HG03442 (cell line): Measurements from ENCODE around the gene ISG15.
"Not testable (repeated sequence)": the region's sequence is repeated elsewhere in the genome, so short reads cannot be mapped to it uniquely, and the experiment has no call there.

Experiments
- ATAC-seq: cut with Tn5 transposase; IDR thresholded peaks from one replicate; pipeline ENCODE4 v1.9.1; 2021; ENCODE audit warnings: mild to moderate bottlenecking, moderate library complexity; ENCODE audit not compliant: unreplicated experiment

Gene ISG15

DNA sequence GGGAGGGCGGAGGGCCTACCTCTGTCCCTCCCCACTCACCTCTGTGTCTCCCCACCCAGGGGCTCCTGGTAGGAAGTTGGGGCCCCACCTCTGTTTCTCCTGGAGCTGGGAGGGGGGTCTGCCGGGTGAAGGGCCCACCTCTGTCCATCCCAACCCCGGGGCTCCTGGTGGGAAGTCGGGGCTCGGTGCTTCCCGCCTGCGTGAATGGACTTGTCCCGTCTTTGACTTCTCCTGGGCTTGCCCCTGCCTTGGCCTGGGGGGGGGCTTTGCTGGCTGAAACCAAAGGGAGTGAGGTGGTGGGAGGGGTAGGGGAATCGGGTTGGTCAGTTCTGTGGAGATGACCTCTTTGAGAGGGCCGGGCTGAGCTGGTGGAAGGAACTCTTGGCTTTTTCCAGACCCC, 12.4 kb downstream of the ISG15 start:
- ATAC-seq, result no peak

DNA sequence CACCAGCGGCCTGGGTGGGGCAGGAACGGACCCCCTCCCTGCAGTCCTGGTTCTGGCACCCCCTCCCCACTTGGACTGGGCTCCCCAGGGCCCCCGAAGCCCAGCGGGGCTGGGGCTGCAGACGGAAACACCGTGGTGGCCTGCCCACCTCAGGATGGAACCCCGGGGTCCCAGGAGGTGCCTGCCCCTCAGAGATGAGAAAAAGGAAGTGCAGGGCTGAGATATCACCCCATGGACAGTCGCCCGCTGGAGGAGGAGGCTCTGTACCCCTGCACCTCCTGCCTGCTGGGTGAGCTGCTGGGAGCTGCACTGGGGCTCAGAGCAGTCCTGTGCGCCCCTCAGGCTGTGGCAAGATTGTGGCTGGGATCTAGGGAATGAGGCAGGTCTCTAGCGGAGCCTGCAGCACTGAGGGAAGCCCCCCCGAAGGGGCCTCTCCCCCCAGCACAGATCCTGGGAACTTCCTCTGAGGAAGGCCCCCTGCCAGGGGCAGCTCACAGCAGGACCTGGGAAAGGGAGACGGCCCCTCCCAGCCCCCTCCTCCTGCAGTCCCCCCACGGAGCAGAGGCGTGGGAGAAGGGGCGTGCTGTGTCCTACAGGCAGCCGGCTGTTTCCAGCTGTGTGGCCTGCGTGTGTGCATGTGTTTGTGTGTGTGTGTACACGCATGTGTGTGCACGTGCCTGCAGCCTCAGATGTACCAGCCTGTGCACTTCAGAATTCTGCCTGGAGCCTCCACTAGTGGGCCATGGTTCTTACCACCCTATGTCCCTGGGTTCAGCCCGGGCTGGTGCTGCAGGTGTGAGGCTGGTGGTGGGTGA, 13.5 kb downstream of the ISG15 start:
- no peak for ATAC-seq

DNA sequence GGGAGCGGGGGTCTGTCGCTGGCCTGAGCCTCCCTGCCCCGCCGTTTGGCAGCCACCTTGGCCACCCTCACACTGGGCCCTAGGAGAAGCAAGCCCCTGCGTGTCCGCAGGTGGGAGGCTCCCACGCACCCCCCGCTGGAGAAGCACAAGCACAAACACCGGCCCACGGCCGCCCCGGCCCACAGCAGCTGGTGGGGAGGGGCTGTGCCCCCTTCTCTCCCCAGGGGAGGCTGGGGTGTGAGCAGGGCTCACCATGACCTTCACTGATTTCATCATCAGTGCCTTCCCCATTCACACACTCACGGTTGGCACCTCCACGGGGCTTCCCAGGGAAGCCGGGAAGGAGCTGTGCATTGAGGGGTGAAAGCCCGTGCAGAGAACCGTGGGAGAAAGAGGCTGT, 14.5 kb downstream of the ISG15 start:
- ATAC-seq, result no peak

DNA sequence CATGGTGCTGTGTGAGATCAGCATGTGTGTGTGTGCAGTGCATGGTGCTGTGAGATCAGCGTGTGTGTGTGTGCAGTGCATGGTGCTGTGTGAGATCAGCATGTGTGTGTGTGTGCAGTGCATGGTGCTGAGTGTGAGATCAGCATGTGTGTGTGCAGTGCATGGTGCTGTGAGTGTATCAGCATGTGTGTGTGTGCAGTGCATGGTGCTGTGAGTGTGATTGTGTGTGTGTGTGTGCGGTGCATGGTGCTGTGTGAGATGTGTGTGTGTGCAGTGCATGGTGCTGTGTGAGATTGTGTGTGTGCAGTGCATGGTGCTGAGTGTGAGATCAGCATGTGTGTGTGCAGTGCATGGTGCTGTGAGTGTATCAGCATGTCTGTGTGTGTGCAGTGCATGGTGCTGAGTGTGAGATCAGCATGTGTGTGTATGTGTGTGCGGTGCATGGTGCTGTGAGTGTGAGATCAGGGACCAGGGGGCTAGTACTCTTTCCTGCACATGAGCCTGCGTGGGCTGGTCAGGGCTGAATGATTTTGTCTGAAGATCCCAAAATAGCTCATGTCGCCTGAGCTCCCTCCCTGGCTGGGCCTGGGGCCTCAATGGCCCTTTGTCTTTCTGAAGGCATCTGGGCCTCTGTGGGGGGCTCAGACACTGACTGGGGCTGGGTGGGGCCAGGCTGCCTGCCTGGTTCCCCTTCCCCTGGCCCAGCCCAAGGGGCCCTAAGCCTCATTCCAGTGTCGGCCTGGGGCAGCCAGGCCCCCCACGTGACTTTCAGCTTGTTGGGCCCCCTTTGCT, 17.8 kb downstream of the ISG15 start:
- not testable (repeated sequence) for ATAC-seq

DNA sequence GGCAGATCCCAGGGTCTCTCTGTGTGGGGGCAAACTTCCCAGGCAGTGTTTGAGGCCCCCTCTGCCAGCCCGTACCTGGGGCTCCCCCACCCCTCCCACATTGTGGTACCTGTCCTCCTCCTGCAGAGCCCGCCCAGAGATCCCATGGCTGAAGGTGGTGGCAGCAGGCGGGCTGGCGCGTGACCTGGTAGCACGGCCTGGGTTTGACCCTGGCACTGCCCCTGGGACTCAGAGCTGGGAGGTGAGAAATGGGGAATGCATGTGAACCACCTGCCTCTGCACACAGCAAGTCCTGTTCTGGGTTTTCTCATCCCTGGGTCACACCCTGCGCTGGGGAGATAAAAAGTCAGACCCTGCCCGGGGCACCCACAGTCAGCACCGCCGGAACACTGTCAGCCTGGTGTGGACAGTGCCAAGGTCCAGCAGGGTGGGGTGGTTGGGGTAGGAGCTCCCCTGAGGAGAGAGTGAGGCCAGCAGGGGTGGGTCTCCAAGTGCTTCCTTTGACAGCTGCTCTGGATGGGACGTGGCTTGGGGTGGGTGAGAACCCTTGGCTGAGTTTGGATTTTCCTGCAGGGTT, 18.4 kb downstream of the ISG15 start:
- no peak for ATAC-seq

DNA sequence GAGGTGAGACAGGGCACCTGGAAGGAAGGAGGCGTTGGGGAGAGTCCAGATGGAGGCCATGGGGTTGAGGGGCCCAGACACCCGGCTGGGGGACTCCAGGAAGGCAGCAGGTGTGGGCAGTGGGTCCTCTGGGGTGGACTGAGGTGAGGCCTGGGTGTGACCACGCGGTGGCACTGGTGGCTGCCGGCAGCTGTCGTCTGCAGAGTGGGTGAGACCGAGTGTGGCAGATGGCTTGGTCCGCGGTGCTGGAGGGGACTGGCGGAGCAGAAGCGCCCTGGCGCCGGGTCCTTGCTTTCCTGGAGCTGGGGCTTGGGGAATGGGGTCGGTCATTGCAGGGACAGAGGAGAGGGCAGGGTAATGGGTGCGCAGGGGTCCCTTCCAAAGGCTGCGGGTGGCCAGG, 19.1 kb downstream of the ISG15 start:
- ATAC-seq, result no peak

DNA sequence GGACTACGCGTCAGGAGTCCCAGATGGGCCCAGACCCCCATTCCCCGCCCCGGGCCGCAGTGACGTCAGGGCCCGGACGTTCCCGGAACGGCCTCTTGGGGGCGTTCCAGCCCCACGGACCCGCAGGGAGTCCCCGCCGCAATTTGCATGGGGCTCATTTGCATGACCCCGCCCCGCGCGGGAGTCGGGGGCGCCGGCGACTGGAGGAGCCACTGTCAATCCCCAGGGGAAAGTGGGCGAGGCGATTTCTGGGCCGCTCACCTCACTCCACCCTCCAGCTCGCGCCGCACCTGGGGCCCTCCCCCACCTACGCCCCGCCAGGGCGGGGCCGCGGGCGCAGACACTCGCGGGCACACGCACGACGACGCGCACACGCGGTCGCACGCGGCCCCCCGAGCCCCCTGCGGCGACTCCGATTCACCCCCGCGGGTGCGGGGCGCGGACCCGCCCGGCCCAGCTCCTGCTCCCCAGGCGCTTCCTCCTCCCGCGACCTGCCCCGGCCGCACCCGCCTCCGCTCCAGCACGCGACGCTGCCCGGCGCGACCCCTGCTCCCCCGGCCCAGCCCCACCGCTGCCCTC, 19.8 kb downstream of the ISG15 start:
- peak; percentile 80 for ATAC-seq

DNA sequence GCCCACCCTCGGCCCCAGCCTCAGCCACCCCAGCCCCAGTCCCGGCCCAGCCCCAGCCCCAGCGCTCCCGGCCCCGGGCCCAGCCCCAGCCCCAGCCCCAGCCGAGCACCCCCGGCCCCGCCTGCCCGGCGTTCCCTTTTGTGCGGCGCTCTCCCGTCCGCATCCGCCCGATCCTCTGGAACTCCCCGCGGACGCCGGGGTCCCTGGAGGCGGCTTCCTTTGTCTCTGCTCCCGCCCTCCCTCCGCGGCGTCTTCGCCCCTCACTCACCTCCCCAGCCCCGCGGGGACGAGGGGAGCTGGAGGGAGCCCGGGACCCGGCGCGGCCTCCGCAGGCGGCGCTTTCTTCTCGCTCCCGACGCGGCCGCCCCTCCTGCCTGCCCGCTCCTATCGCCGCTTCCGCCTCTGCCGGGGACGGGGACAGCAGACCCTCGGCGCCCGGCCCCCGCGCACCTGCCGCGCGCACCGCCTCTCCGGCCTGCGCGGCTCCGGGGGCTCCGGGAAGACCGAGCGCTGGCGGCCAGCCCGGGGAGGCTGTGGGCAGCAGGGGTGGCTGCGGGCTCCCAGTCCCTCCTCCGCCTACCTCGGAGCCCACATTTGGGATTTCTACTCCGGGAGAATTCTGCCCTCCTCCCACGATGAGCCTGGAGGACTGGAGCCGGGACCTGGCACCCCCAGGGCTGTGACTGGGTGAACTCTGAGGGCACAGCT, 20.6 kb downstream of the ISG15 start:
- ATAC-seq, result no peak

DNA sequence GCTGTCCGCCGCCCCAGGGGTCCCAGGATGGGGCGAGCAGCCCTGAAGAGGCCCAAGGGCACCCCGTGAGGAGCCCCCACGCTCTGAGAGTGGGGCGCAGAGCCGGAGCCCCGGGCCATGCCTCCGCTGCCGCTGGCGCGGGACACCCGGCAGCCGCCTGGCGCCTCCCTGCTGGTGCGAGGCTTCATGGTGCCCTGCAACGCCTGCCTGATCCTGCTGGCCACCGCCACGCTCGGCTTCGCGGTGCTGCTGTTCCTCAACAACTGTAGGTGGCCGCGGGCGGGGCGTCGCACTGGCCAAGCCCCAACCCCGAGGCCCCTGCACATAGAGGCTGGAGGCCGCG, 21.1 kb downstream of the ISG15 start:
- ATAC-seq, result no peak

DNA sequence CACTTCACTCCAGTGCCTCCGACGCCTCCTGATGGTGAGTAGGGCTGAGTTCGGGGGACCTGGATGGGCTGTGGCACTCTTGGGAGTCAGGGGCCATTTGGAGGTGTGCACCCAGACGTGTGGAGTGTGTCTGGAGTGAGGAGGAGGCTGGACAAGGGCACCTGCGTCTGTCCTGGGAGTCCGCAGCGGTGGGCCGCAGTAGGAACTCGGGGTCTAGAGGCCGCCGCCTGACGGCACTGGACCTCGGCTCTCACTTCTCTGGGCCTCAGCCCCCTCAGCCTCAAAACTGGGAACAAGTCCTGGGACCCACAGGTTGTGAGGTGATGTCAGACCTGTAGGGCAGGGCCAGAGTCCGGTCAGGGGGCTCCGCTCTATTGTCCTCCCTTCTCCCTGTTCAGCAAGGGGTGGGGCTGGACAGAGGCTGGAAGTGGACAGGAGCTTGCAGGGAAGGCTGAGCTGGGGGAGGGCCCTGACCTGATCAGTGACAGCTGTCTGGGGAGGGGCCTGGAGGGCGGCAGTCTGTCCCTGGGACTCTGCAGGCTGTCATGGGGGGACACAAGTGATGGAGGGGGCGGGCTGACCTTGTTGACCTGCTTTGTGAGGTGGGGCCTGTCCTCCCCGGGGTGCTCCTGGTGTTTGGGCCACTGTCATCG, 22.1 kb downstream of the ISG15 start:
- no peak for ATAC-seq

DNA sequence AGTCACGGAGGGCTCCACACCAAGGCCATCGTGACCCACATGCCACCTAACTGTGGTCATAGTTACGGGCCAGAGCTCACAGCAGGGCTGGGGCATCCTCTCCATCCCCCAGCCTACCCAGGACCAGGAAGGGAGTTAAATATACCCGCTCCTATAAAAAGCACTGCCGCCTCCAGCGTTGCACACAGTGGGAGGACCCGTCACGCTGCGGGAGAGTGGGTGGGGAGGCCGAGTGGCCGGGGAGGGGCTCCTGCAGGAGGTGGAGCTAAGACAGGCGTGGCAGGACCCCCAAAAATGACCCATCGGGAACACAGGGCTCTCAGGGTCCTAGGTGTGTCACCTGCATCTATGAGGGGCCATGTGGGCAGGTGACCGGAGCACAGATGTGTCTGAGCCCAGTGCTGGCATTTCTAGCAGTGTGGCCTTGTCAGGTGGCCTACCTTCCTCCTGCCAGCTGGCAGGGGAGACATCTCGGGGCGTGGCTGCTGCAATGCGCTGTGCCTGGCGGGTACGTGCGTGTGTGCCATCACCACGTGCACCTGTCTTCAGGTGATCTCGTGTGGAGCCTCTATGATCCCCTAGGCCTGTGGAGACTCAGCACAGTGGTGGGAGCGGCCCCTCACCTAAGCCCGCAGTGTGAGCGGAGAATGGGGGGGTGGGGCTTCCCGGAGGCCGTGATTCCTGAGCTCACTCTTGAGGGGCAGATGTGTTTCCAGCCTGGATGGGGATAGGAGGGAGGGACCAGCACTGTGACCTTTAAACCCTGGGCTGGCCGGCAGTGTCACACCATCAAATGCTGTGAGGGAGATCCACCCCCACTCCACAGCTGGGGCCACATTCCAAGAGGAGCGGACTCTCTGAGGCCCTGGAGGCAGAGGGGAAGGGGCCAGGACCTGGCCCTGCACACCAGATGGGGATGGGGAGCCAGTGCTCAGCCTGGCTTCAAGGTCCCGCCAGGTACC, 24.4 kb downstream of the ISG15 start:
- ATAC-seq, result no peak

DNA sequence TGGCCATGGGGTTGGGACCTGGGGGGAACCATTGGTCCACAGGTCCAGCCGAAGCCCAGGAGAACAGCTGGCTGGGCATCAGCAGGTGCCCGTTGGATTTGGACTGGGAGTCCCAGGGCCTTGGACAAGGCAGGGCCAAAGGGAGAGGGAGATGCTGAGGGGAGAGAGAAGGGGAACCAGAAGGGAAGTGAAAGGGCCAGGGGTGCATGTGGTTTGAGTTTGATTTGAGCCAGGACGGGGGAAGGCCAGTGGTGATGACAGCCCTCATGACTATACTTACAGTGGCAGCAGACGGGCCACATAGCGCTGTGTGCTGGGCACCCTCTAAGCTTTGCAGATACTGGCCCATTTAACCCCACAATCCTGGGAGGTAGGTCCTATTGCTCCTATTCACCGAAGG, 25.4 kb downstream of the ISG15 start:
- ATAC-seq, result peak; percentile 37

DNA sequence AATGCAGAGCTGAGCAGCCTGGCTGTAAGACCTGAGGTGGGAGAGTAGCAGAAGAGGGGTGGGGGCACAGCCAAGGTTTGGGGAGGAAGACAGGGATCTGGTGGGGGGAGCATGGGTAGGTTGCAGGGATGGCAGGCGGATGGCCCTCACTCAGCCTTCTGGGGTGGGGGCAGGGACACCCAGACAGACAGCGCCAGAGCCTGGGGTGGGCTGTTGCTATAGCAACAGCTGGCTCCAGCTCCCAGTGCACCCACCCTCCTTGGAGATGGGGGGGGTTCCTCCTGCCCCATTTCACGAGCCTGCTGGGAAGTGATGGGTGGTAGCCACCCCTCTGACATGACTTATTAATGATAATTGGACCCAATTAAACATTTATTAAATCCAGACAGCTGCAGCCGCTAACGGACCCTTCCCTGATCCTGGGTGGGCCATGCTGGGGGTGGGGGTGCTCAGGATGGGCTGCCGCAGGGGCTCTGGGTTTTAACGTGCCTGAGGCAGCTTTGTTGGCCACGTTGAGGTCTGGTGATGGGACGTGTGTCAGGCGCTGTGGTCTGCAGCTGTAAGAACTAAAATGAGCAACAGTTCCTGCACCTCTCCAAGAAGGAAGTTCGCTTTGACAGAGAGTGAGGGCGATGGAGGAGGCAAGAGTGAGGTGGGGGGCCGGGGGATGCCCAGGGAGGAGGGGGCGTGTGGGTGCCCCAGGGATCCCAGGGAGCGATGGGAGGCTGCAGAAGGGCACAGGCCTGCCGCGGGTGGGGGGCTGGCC, 26.0 kb downstream of the ISG15 start:
- no peak for ATAC-seq

DNA sequence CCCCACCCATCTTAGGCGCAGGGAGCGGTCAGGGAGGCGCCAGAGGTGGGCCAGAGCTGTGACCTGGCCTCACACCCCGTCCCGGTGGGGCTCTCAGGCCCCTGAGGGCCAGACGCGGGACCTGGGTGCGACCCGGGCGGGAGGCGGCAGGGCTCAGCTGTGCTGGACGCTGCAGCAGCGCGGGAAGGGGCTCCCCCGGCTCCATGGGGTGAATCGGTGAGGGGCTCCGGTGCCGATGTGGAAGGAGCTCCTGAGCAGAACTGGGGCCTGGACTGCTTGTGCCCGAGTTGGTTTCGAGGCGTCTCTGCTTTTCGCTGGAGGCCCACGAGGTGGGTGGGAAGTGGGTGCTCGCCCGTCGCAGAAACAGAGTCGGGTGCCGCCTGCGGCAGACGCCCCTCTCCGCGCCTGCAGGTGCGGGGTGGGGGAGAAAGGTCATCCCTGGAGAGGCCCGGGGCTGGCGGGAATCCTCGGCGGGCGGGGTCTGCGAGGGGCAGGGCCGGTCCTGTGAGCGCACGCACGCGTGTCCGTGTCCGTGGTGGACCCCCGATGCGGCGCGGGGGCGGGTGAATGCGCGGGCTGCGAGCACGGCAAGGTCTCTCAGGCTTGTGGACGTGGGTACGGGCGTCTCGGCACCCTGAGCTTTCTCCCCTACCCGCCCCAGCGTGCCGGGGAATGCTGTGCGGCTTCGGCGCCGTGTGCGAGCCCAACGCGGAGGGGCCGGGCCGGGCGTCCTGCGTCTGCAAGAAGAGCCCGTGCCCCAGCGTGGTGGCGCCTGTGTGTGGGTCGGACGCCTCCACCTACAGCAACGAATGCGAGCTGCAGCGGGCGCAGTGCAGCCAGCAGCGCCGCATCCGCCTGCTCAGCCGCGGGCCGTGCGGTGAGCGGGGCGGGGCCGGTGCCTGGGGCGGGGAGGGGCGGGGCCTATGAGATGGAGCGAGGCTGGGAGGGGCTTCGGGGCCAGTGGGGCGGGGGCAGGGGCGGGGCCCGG, 27.0 kb downstream of the ISG15 start:
- ATAC-seq, result no peak

DNA sequence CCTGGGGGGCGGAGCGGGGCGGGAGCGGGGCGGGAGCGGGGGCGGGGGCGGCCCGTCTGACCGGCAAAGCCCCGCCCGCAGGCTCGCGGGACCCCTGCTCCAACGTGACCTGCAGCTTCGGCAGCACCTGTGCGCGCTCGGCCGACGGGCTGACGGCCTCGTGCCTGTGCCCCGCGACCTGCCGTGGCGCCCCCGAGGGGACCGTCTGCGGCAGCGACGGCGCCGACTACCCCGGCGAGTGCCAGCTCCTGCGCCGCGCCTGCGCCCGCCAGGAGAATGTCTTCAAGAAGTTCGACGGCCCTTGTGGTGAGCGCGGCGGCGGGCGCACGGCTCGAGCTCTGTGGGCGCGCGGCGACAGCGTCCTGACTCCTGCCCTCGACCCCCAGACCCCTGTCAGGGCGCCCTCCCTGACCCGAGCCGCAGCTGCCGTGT, 27.8 kb downstream of the ISG15 start:
- ATAC-seq, result no peak

DNA sequence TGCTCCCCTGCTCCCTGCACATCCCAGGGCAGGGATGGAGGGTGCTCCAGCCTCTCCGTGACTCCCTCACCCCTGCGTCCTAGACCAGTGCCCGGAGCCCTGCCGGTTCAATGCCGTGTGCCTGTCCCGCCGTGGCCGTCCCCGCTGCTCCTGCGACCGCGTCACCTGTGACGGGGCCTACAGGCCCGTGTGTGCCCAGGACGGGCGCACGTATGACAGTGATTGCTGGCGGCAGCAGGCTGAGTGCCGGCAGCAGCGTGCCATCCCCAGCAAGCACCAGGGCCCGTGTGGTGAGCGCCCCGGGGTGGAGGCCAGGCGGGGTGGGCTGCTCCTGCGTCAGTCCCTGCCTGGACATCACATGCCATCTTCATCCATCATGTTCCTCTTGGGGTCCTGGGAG, 28.6 kb downstream of the ISG15 start:
- ATAC-seq, result no peak

DNA sequence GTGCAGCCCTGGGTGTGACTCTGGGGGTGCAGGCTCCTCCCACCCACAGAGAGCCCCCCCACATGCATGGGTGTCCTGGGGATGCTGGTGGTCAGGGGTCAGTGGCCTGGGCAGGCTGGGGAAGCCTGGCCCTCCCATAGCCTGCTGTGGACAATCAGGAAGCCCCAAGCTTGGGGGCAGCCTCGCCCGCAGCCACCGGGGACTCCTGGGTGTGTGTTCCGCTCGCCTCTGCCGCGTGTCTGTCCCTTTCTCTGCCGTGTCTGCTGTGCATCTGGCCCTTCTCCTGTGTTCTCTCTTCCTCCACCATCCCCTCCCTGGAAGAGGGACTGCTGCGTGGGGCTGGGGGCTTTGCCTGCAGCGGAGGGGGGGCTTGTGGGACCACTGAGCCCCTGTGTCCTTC, 29.5 kb downstream of the ISG15 start:
- ATAC-seq, result no peak
